Measurements from ENCODE around the gene LARP4B. TPM values are rescaled to one million over a fixed set of nuclear protein-coding genes. Genes with fewer than 3 reads are reported as not detected.

LARP4B gene
- total and polyA plus RNA-seq, 2 experiments from 2014 or later = 18.3 to 52.3 TPM

DNA sequence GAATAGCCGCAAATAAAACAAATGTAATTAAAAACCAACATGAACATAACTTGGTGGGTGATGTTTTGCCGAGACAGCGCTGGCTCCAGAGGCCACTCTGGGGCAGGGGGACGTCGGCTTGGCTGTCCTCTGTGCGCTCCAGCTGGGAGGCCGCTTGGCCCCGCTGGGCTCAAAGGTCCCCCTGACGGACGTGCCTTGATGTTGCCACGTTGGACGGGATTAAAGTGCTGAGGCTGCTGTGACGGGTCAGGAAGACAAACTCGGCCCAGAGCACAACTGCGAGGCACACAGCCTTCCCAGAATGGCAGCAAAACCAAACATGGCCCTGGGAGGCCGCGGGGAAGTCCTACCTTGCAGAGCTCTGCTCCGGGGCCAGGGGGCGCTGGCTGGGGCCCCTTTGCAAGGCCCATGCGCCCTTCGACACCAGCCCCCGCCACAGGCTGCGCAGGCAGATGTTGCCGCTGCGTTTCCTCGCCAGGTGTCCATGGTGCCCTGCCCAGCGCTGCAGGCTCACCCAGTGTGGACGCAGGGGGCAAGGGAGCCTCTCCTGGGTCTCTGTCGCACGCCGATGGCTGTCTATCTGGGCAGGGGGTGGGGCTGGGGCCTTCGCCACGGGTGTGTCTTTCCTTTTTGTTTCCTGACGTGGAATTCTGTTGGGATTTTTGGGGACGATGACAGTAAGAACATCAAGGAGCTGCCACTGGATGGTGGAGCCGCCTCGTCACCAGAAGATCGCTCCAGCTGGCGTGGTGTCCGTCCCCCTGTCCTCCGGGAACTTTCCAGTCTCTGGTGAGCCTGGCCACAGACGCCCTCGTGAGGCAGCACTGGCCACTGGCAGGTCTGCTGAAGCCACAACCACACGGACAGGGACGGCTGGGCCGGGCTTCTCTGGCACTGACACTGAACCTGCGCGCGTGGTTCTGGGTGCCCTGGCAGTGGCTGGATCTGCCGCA lies 142.4 kb downstream of the LARP4B start (continued):
- TF ChIP-seq, protein P1, sequence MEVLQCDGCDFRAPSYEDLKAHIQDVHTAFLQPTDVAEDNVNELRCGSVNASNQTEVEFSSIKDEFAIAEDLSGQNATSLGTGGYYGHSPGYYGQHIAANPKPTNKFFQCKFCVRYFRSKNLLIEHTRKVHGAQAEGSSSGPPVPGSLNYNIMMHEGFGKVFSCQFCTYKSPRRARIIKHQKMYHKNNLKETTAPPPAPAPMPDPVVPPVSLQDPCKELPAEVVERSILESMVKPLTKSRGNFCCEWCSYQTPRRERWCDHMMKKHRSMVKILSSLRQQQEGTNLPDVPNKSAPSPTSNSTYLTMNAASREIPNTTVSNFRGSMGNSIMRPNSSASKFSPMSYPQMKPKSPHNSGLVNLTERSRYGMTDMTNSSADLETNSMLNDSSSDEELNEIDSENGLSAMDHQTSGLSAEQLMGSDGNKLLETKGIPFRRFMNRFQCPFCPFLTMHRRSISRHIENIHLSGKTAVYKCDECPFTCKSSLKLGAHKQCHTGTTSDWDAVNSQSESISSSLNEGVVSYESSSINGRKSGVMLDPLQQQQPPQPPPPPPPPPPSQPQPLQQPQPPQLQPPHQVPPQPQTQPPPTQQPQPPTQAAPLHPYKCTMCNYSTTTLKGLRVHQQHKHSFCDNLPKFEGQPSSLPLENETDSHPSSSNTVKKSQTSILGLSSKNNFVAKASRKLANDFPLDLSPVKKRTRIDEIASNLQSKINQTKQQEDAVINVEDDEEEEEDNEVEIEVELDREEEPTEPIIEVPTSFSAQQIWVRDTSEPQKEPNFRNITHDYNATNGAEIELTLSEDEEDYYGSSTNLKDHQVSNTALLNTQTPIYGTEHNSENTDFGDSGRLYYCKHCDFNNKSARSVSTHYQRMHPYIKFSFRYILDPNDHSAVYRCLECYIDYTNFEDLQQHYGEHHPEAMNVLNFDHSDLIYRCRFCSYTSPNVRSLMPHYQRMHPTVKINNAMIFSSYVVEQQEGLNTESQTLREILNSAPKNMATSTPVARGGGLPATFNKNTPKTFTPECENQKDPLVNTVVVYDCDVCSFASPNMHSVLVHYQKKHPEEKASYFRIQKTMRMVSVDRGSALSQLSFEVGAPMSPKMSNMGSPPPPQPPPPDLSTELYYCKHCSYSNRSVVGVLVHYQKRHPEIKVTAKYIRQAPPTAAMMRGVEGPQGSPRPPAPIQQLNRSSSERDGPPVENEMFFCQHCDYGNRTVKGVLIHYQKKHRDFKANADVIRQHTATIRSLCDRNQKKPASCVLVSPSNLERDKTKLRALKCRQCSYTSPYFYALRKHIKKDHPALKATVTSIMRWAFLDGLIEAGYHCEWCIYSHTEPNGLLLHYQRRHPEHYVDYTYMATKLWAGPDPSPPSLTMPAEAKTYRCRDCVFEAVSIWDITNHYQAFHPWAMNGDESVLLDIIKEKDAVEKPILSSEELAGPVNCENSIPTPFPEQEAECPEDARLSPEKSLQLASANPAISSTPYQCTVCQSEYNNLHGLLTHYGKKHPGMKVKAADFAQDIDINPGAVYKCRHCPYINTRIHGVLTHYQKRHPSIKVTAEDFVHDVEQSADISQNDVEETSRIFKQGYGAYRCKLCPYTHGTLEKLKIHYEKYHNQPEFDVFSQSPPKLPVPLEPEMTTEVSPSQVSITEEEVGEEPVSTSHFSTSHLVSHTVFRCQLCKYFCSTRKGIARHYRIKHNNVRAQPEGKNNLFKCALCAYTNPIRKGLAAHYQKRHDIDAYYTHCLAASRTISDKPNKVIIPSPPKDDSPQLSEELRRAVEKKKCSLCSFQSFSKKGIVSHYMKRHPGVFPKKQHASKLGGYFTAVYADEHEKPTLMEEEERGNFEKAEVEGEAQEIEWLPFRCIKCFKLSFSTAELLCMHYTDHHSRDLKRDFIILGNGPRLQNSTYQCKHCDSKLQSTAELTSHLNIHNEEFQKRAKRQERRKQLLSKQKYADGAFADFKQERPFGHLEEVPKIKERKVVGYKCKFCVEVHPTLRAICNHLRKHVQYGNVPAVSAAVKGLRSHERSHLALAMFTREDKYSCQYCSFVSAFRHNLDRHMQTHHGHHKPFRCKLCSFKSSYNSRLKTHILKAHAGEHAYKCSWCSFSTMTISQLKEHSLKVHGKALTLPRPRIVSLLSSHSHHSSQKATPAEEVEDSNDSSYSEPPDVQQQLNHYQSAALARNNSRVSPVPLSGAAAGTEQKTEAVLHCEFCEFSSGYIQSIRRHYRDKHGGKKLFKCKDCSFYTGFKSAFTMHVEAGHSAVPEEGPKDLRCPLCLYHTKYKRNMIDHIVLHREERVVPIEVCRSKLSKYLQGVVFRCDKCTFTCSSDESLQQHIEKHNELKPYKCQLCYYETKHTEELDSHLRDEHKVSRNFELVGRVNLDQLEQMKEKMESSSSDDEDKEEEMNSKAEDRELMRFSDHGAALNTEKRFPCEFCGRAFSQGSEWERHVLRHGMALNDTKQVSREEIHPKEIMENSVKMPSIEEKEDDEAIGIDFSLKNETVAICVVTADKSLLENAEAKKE (CRISPR knock-in tag; IDR thresholded peaks at IDR 0.05) = no peak
- no peak for TF ChIP-seq JUNB (IDR thresholded peaks at IDR 0.05; ENCODE audit: unreplicated experiment)
- TF ChIP-seq, protein P2, sequence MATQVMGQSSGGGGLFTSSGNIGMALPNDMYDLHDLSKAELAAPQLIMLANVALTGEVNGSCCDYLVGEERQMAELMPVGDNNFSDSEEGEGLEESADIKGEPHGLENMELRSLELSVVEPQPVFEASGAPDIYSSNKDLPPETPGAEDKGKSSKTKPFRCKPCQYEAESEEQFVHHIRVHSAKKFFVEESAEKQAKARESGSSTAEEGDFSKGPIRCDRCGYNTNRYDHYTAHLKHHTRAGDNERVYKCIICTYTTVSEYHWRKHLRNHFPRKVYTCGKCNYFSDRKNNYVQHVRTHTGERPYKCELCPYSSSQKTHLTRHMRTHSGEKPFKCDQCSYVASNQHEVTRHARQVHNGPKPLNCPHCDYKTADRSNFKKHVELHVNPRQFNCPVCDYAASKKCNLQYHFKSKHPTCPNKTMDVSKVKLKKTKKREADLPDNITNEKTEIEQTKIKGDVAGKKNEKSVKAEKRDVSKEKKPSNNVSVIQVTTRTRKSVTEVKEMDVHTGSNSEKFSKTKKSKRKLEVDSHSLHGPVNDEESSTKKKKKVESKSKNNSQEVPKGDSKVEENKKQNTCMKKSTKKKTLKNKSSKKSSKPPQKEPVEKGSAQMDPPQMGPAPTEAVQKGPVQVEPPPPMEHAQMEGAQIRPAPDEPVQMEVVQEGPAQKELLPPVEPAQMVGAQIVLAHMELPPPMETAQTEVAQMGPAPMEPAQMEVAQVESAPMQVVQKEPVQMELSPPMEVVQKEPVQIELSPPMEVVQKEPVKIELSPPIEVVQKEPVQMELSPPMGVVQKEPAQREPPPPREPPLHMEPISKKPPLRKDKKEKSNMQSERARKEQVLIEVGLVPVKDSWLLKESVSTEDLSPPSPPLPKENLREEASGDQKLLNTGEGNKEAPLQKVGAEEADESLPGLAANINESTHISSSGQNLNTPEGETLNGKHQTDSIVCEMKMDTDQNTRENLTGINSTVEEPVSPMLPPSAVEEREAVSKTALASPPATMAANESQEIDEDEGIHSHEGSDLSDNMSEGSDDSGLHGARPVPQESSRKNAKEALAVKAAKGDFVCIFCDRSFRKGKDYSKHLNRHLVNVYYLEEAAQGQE (IDR thresholded peaks at IDR 0.05; ENCODE audit: unreplicated experiment) = no peak
